Immature natural killer cell (primary cell): Measurements from ENCODE around the gene ACP3. TPM values are rescaled to one million over a fixed set of nuclear protein-coding genes. Genes with fewer than 3 reads are reported as not detected.
"Not testable (repeated sequence)": the region's sequence is repeated elsewhere in the genome, so short reads cannot be mapped to it uniquely, and the experiment has no call there.

Source experiments
- DNase-seq, 3 donors: peaks; one replicate each; pipeline ENCODE4 v3.0.0; 2022; ENCODE audit warnings: mixed read lengths in 1 of 3
- H3K27ac Mint-ChIP-seq, 6 donors: one replicate each; pipeline ENCODE4 v1.8.0; 2020; ENCODE audit warnings: mixed read lengths in 6 of 6, mild to moderate bottlenecking in 5 of 6, inconsistent platforms in 4 of 6, moderate library complexity in 3 of 6
- H3K27me3 Mint-ChIP-seq, 3 donors: one replicate each; pipeline ENCODE4 v1.8.0; 2020 to 2021; ENCODE audit warnings: low read depth in 3 of 3, mild to moderate bottlenecking in 3 of 3, mixed read lengths in 3 of 3, moderate library complexity in 3 of 3, inconsistent platforms in 1 of 3
- H3K36me3 Mint-ChIP-seq, 3 donors: one replicate each; pipeline ENCODE4 v1.8.0; 2020; ENCODE audit warnings: mixed read lengths in 3 of 3, inconsistent platforms in 2 of 3, mild to moderate bottlenecking in 2 of 3
- H3K4me1 Mint-ChIP-seq, 2 donors: one replicate each; pipeline ENCODE4 v1.8.0; 2020; ENCODE audit warnings: inconsistent platforms in 2 of 2, mild to moderate bottlenecking in 2 of 2, mixed read lengths in 2 of 2, moderate library complexity in 1 of 2
- H3K4me3 Mint-ChIP-seq, 5 donors: one replicate each; pipeline ENCODE4 v1.8.0; 2020; ENCODE audit warnings: mild to moderate bottlenecking in 5 of 5, mixed read lengths in 5 of 5, inconsistent platforms in 3 of 5, moderate library complexity in 3 of 5
- H3K9me3 Mint-ChIP-seq, 6 donors: one replicate each; pipeline ENCODE4 v1.8.0; 2020; ENCODE audit warnings: mild to moderate bottlenecking in 6 of 6, mixed read lengths in 6 of 6, inconsistent platforms in 4 of 6, moderate library complexity in 3 of 6
- polyA plus RNA-seq, 3 donors: library from polyadenylated mRNA; unstranded; fragments of 300-500 nt; fragmentation: Illumina TruSeq; gene quantifications; one replicate each; pipeline ENCODE4 v1.2.3, GENCODE V29; 2021

The ACP3 gene
- polyA plus RNA-seq, 3 donors from 2014 or later = 0.26 to 4.8 (median 1.4) TPM

GRCh38 chr3:132292042-132292441 lies 25.2 kb upstream of the ACP3 start:
- no peaks in the 10 kb centered on the region for H3K36me3 Mint-ChIP-seq
- H3K27me3 Mint-ChIP-seq = peaks cover 3 to 6% (median 4%) of the 10 kb centered on the region in 3 donors
- H3K27ac Mint-ChIP-seq = no peak overlapping the region
- no peak for DNase-seq
- H3K4me3 Mint-ChIP-seq = no peak overlapping the region
- peaks cover 0 to 2% (median under 1%) of the 10 kb centered on the region in 6 donors for H3K9me3 Mint-ChIP-seq
- peaks cover 0 to 3% of the 10 kb centered on the region in 2 donors for H3K4me1 Mint-ChIP-seq

- H3K9me3 Mint-ChIP-seq = peaks cover 0 to 2% (median 0%) of the 10 kb centered on the region in 6 donors
- DNase-seq = no peak
- H3K27me3 Mint-ChIP-seq = peaks cover 2 to 6% (median 3%) of the 10 kb centered on the region in 3 donors
- H3K36me3 Mint-ChIP-seq = no peaks in the 10 kb centered on the region
- peaks cover 0 to 3% of the 10 kb centered on the region in 2 donors for H3K4me1 Mint-ChIP-seq
- H3K27ac Mint-ChIP-seq = no peak overlapping the region
- no peak overlapping the region for H3K4me3 Mint-ChIP-seq
Measured at GRCh38 chr3:132293251-132293650, 24.0 kb upstream of the ACP3 start.

- no peak for DNase-seq
- H3K27ac Mint-ChIP-seq = no peak overlapping the region
- peaks cover 0 to 2% (median 0%) of the 10 kb centered on the region in 6 donors for H3K9me3 Mint-ChIP-seq
- H3K27me3 Mint-ChIP-seq = peaks cover 3 to 6% (median 4%) of the 10 kb centered on the region in 3 donors
- no peak overlapping the region for H3K4me3 Mint-ChIP-seq
- H3K36me3 Mint-ChIP-seq = no peaks in the 10 kb centered on the region
- peaks cover 0 to 3% of the 10 kb centered on the region in 2 donors for H3K4me1 Mint-ChIP-seq
Measured at GRCh38 chr3:132294906-132295305, 22.3 kb upstream of the ACP3 start.

GRCh38 chr3:132303336-132304201 lies 13.6 kb upstream of the ACP3 start:
- not testable (repeated sequence) for H3K4me3 Mint-ChIP-seq, H3K9me3 Mint-ChIP-seq, DNase-seq, H3K27ac Mint-ChIP-seq, H3K4me1 Mint-ChIP-seq, H3K36me3 Mint-ChIP-seq
- peaks cover 0 to 14% (median 1%) of the 10 kb centered on the region in 3 donors for H3K27me3 Mint-ChIP-seq

GRCh38 chr3:132304351-132304750 lies 12.9 kb upstream of the ACP3 start:
- not testable (repeated sequence) for H3K36me3 Mint-ChIP-seq, H3K27ac Mint-ChIP-seq, H3K4me1 Mint-ChIP-seq

GRCh38 chr3:132310057-132310456 lies 7.2 kb upstream of the ACP3 start:
- H3K4me3 Mint-ChIP-seq, H3K27ac Mint-ChIP-seq, H3K4me1 Mint-ChIP-seq, H3K27me3 Mint-ChIP-seq, H3K36me3 Mint-ChIP-seq, H3K9me3 Mint-ChIP-seq, DNase-seq: not testable (repeated sequence)

More at GRCh38 chr3:132304351-132304750, 12.9 kb upstream of the ACP3 start:
- not testable (repeated sequence) for H3K4me3 Mint-ChIP-seq, H3K9me3 Mint-ChIP-seq, DNase-seq
- H3K27me3 Mint-ChIP-seq = peaks cover 0 to 13% (median 1%) of the 10 kb centered on the region in 3 donors

- Mint-ChIP-seq H3K9me3 (no peaks in the 10 kb centered on the region), H3K27ac (no peak overlapping the region), H3K36me3 (no peaks in the 10 kb centered on the region), H3K4me3 (no peak overlapping the region), H3K27me3 (no peaks in the 10 kb centered on the region), H3K4me1 (no peaks in the 10 kb centered on the region)
- DNase-seq = no peak
Measured at GRCh38 chr3:132311316-132311715, 5.9 kb upstream of the ACP3 start.

GRCh38 chr3:132311841-132312240 lies 5.4 kb upstream of the ACP3 start:
- DNase-seq = no peak
- Mint-ChIP-seq H3K36me3 (no peaks in the 10 kb centered on the region), H3K4me1 (no peaks in the 10 kb centered on the region)

GRCh38 chr3:132315851-132316250 lies 1.4 kb upstream of the ACP3 start:
- H3K4me1 Mint-ChIP-seq = no peaks in the 10 kb centered on the region
- H3K36me3 Mint-ChIP-seq = no peaks in the 10 kb centered on the region
- DNase-seq = no peak
- H3K4me3 Mint-ChIP-seq = no peak overlapping the region
- no peak overlapping the region for H3K27ac Mint-ChIP-seq
- no peaks in the 10 kb centered on the region for H3K9me3 Mint-ChIP-seq
- H3K27me3 Mint-ChIP-seq = peaks cover 4 to 9% (median 7%) of the 10 kb centered on the region in 3 donors

More at GRCh38 chr3:132311841-132312240, 5.4 kb upstream of the ACP3 start:
- Mint-ChIP-seq H3K9me3 (no peaks in the 10 kb centered on the region), H3K27me3 (no peaks in the 10 kb centered on the region), H3K27ac (no peak overlapping the region), H3K4me3 (no peak overlapping the region)

GRCh38 chr3:132318451-132318850 lies 1.2 kb downstream of the ACP3 start:
- H3K4me3 Mint-ChIP-seq = no peak overlapping the region

GRCh38 chr3:132321304-132321703 lies 4.1 kb downstream of the ACP3 start:
- no peaks in the 10 kb centered on the region for H3K36me3 Mint-ChIP-seq
- H3K4me3 Mint-ChIP-seq = no peak overlapping the region

More at GRCh38 chr3:132318451-132318850, 1.2 kb downstream of the ACP3 start:
- Mint-ChIP-seq H3K27me3 (peaks cover 4 to 11% (median 9%) of the 10 kb centered on the region in 3 donors), H3K9me3 (no peaks in the 10 kb centered on the region), H3K27ac (no peak overlapping the region), H3K36me3 (no peaks in the 10 kb centered on the region), H3K4me1 (no peaks in the 10 kb centered on the region)
- DNase-seq = no peak

GRCh38 chr3:132325103-132325606 lies 7.9 kb downstream of the ACP3 start:
- Mint-ChIP-seq H3K4me1 (no peaks in the 10 kb centered on the region), H3K27ac (no peak overlapping the region), H3K4me3 (no peak overlapping the region), H3K27me3 (peaks cover 3 to 5% (median 5%) of the 10 kb centered on the region in 3 donors), H3K36me3 (no peaks in the 10 kb centered on the region), H3K9me3 (no peaks in the 10 kb centered on the region)
- no peak for DNase-seq

More at GRCh38 chr3:132321304-132321703, 4.1 kb downstream of the ACP3 start:
- Mint-ChIP-seq H3K4me1 (no peaks in the 10 kb centered on the region), H3K27ac (no peak overlapping the region), H3K9me3 (no peaks in the 10 kb centered on the region), H3K27me3 (peaks cover 4 to 12% (median 9%) of the 10 kb centered on the region in 3 donors)
- DNase-seq = no peak

- H3K9me3 Mint-ChIP-seq = no peaks in the 10 kb centered on the region
- H3K4me3 Mint-ChIP-seq = no peak overlapping the region
- no peak for DNase-seq
- no peaks in the 10 kb centered on the region for H3K4me1 Mint-ChIP-seq
- H3K36me3 Mint-ChIP-seq = no peaks in the 10 kb centered on the region
- no peak overlapping the region for H3K27ac Mint-ChIP-seq
- peaks cover 2 to 3% (median 2%) of the 10 kb centered on the region in 3 donors for H3K27me3 Mint-ChIP-seq
Measured at GRCh38 chr3:132325634-132326033, 8.4 kb downstream of the ACP3 start.

- DNase-seq = no peak
- no peaks in the 10 kb centered on the region for H3K9me3 Mint-ChIP-seq
Measured at GRCh38 chr3:132326251-132326650, 9.0 kb downstream of the ACP3 start.

More at GRCh38 chr3:132326251-132326650, 9.0 kb downstream of the ACP3 start:
- no peak overlapping the region for H3K4me3 Mint-ChIP-seq
- no peak overlapping the region for H3K27ac Mint-ChIP-seq
- H3K36me3 Mint-ChIP-seq = no peaks in the 10 kb centered on the region
- peaks cover 2 to 3% (median 2%) of the 10 kb centered on the region in 3 donors for H3K27me3 Mint-ChIP-seq
- no peaks in the 10 kb centered on the region for H3K4me1 Mint-ChIP-seq
